CD8-positive, alpha-beta memory T cell (primary cell): Measurements from ENCODE around the gene TC2N. TPM values are rescaled to one million over a fixed set of nuclear protein-coding genes. Genes with fewer than 3 reads are reported as not detected.
A peak's percentile ranks its signal among the peaks of the same experiment; 100 is the strongest.

Source experiments
- CTCF ChIA-PET: fragments of 350-600 bp; sonication (Branson Sonifier 250); formaldehyde crosslinking; loops from one replicate; lab custom pipeline; 2021; ENCODE audit warnings: antibody characterized with exemption; lab: Charles Lee
- POLR2A ChIA-PET: fragments of 350-600 bp; sonication (Branson Sonifier 250); formaldehyde crosslinking; loops from one replicate; lab custom pipeline; 2021; ENCODE audit warnings: antibody characterized with exemption; lab: Charles Lee
- DNase-seq, 5 donors: peaks; one replicate each; pipeline versions ENCODE4 v3.0.0 to v3.0.0-alpha.2; 2020 to 2022; ENCODE audit warnings: mixed read lengths in 1 of 5
- H3K27ac ChIP-seq: one replicate; pipeline ENCODE4 v1.7.0; 2013; ENCODE audit warnings: low read depth, mild to moderate bottlenecking, low read length, moderate library complexity
- H3K27me3 ChIP-seq: 2 replicates; pipeline ENCODE4 v1.7.0; 2013; ENCODE audit warnings: low read length, mild to moderate bottlenecking; ENCODE audit not compliant: insufficient read depth, poor library complexity, severe bottlenecking
- H3K36me3 ChIP-seq: 2 replicates; pipeline ENCODE4 v1.7.0; 2013; ENCODE audit warnings: mild to moderate bottlenecking, low read length, moderate library complexity; ENCODE audit not compliant: insufficient read depth
- H3K4me1 ChIP-seq: 2 replicates; pipeline ENCODE4 v1.7.0; 2013; ENCODE audit warnings: mild to moderate bottlenecking, low read length, moderate library complexity; ENCODE audit not compliant: insufficient read depth
- H3K4me3 ChIP-seq: 2 replicates; pipeline ENCODE4 v1.7.0; 2013; ENCODE audit warnings: mild to moderate bottlenecking, low read length
- H3K9me3 ChIP-seq: 2 replicates; pipeline ENCODE4 v1.7.0; 2013; ENCODE audit warnings: mild to moderate bottlenecking, low read length
- H3K27ac Mint-ChIP-seq, 8 donors: one replicate each; pipeline ENCODE4 v1.8.0; 2020 to 2021; ENCODE audit warnings: mixed read lengths in 8 of 8, mild to moderate bottlenecking in 6 of 8, inconsistent platforms in 3 of 8, moderate library complexity in 3 of 8
- H3K27me3 Mint-ChIP-seq, 2 donors: one replicate each; pipeline ENCODE4 v1.8.0; 2020 to 2021; ENCODE audit warnings: mixed read lengths in 2 of 2, mild to moderate bottlenecking in 1 of 2, moderate library complexity in 1 of 2
- H3K36me3 Mint-ChIP-seq, 3 donors: one replicate each; pipeline ENCODE4 v1.8.0; 2020 to 2021; ENCODE audit warnings: mixed read lengths in 3 of 3, inconsistent platforms in 1 of 3, mild to moderate bottlenecking in 1 of 3
- H3K4me1 Mint-ChIP-seq, 3 donors: one replicate each; pipeline ENCODE4 v1.8.0; 2020 to 2021; ENCODE audit warnings: mixed read lengths in 3 of 3, inconsistent platforms in 1 of 3, mild to moderate bottlenecking in 1 of 3
- H3K4me3 Mint-ChIP-seq, 7 donors: one replicate each; pipeline ENCODE4 v1.8.0; 2020 to 2021; ENCODE audit warnings: mixed read lengths in 7 of 7, mild to moderate bottlenecking in 6 of 7, moderate library complexity in 4 of 7, inconsistent platforms in 2 of 7
- H3K9me3 Mint-ChIP-seq, 5 donors: one replicate each; pipeline ENCODE4 v1.8.0; 2020 to 2022; ENCODE audit warnings: mixed read lengths in 5 of 5, mild to moderate bottlenecking in 3 of 5, moderate library complexity in 2 of 5, inconsistent platforms in 1 of 5
- polyA plus RNA-seq: library from polyadenylated mRNA; unstranded; fragments of 300-500 nt; fragmentation: Illumina TruSeq; gene quantifications from one replicate; pipeline ENCODE4 v1.2.3, GENCODE V29; 2021
- total RNA-seq, 2 experiments: library from RNA; stranded (reverse); gene quantifications; one replicate each; pipeline ENCODE4 v1.2.3, GENCODE V29; 2021

Gene TC2N
- total and polyA plus RNA-seq, 3 experiments from 2014 or later, result 43.1 to 228 (median 45.2) TPM

GRCh38 chr14:91754185-91754584, 113.2 kb downstream of the TC2N start:
- DNase-seq, result no peak
- Mint-ChIP-seq H3K4me1 (peaks cover 0 to 3% (median 2%) of the 10 kb centered on the region in 3 donors), H3K27me3 (no peaks in the 10 kb centered on the region), H3K9me3 (peaks cover 0 to 4% (median 2%) of the 10 kb centered on the region in 5 donors), H3K27ac (peak overlapping the region in 1 of 8 donors; percentile 4), H3K36me3 (peaks cover 5 to 8% (median 7%) of the 10 kb centered on the region in 3 donors), H3K4me3 (no peak overlapping the region)
- Histone ChIP-seq H3K27me3 (no peaks in the 10 kb centered on the region), H3K9me3 (no peaks in the 10 kb centered on the region), H3K27ac (no peak overlapping the region), H3K4me1 (no peaks in the 10 kb centered on the region), H3K36me3 (no peaks in the 10 kb centered on the region), H3K4me3 (no peak overlapping the region)
- CTCF ChIA-PET, result no interaction called here
- POLR2A ChIA-PET, result no interaction called here

GRCh38 chr14:91753501-91754128, 113.7 kb downstream of the TC2N start:
- no peaks in the 10 kb centered on the region for H3K27me3 Mint-ChIP-seq
- H3K4me3 Mint-ChIP-seq, result no peak overlapping the region
- peaks cover 2 to 4% (median 2%) of the 10 kb centered on the region in 3 donors for H3K36me3 Mint-ChIP-seq
- no peaks in the 10 kb centered on the region for H3K9me3 Mint-ChIP-seq
- no peak for DNase-seq
- H3K9me3 ChIP-seq, result no peaks in the 10 kb centered on the region
- H3K4me1 Mint-ChIP-seq, result peaks cover 0 to 3% (median 2%) of the 10 kb centered on the region in 3 donors
- H3K36me3 ChIP-seq, result no peaks in the 10 kb centered on the region
- H3K4me3 ChIP-seq, result no peak overlapping the region
- H3K27me3 ChIP-seq, result no peaks in the 10 kb centered on the region
- no peaks in the 10 kb centered on the region for H3K4me1 ChIP-seq
- no peak overlapping the region for H3K27ac ChIP-seq
- peak overlapping the region in 1 of 8 donors; percentile 4 for H3K27ac Mint-ChIP-seq
- ChIA-PET CTCF (interaction anchor here (1.0 to 1.2 kb wide), 2 partner anchors 8 to 26 kb away, joined by 3 to 4 read pairs; no protein-coding TSS in a partner anchor), POLR2A (no interaction called here)

GRCh38 chr14:91752961-91753360, 114.4 kb downstream of the TC2N start:
- POLR2A ChIA-PET, result no interaction called here
- no peak overlapping the region for H3K27ac ChIP-seq
- H3K4me1 ChIP-seq, result no peaks in the 10 kb centered on the region
- no peaks in the 10 kb centered on the region for H3K27me3 ChIP-seq
- Mint-ChIP-seq H3K9me3 (no peaks in the 10 kb centered on the region), H3K27ac (no peak overlapping the region), H3K4me1 (peaks cover 0 to 2% (median 0%) of the 10 kb centered on the region in 3 donors), H3K4me3 (no peak overlapping the region), H3K36me3 (peaks cover 0 to 4% (median 0%) of the 10 kb centered on the region in 3 donors), H3K27me3 (no peaks in the 10 kb centered on the region)
- DNase-seq, result no peak
- CTCF ChIA-PET, result interaction anchor here (1.0 to 1.2 kb wide), 2 partner anchors 9 to 27 kb away, joined by 3 to 4 read pairs; no protein-coding TSS in a partner anchor
- no peaks in the 10 kb centered on the region for H3K36me3 ChIP-seq
- H3K9me3 ChIP-seq, result no peaks in the 10 kb centered on the region
- H3K4me3 ChIP-seq, result no peak overlapping the region

GRCh38 chr14:91751719-91752118, 115.6 kb downstream of the TC2N start:
- CTCF ChIA-PET, result no interaction called here
- POLR2A ChIA-PET, result no interaction called here
- peaks cover 0 to 2% (median 0%) of the 10 kb centered on the region in 3 donors for H3K36me3 Mint-ChIP-seq
- H3K27me3 Mint-ChIP-seq, result no peaks in the 10 kb centered on the region
- H3K4me3 Mint-ChIP-seq, result no peak overlapping the region
- Histone ChIP-seq H3K9me3 (no peaks in the 10 kb centered on the region), H3K4me1 (no peaks in the 10 kb centered on the region), H3K27me3 (no peaks in the 10 kb centered on the region), H3K36me3 (no peaks in the 10 kb centered on the region), H3K4me3 (no peak overlapping the region), H3K27ac (no peak overlapping the region)
- no peaks in the 10 kb centered on the region for H3K9me3 Mint-ChIP-seq
- no peak for DNase-seq
- no peak overlapping the region for H3K27ac Mint-ChIP-seq
- H3K4me1 Mint-ChIP-seq, result peaks cover 0 to 2% (median 0%) of the 10 kb centered on the region in 3 donors

- CTCF ChIA-PET, result no interaction called here
- peaks cover 0 to 2% (median 0%) of the 10 kb centered on the region in 3 donors for H3K4me1 Mint-ChIP-seq
- no peak overlapping the region for H3K27ac ChIP-seq
These were observed 116.6 kb downstream of the TC2N start for GRCh38 chr14:91750634-91751198.

GRCh38 chr14:91749868-91750267, 117.5 kb downstream of the TC2N start:
- no peak for DNase-seq
- no peaks in the 10 kb centered on the region for H3K9me3 Mint-ChIP-seq
- Histone ChIP-seq H3K9me3 (no peaks in the 10 kb centered on the region), H3K27ac (no peak overlapping the region), H3K27me3 (no peaks in the 10 kb centered on the region), H3K4me1 (no peaks in the 10 kb centered on the region), H3K36me3 (no peaks in the 10 kb centered on the region), H3K4me3 (no peak overlapping the region)
- POLR2A ChIA-PET, result no interaction called here
- no peak overlapping the region for H3K4me3 Mint-ChIP-seq
- no peak overlapping the region for H3K27ac Mint-ChIP-seq
- H3K4me1 Mint-ChIP-seq, result peaks cover 0 to 2% (median 0%) of the 10 kb centered on the region in 3 donors
- peaks cover 0 to 1% of the 10 kb centered on the region in 2 donors for H3K27me3 Mint-ChIP-seq
- peaks cover 0 to 2% (median 0%) of the 10 kb centered on the region in 3 donors for H3K36me3 Mint-ChIP-seq
- CTCF ChIA-PET, result no interaction called here

More at GRCh38 chr14:91750634-91751198, 116.6 kb downstream of the TC2N start:
- H3K9me3 ChIP-seq, result no peaks in the 10 kb centered on the region
- no peak overlapping the region for H3K4me3 Mint-ChIP-seq
- H3K36me3 ChIP-seq, result no peaks in the 10 kb centered on the region
- H3K27me3 ChIP-seq, result no peaks in the 10 kb centered on the region
- H3K9me3 Mint-ChIP-seq, result no peaks in the 10 kb centered on the region
- H3K4me1 ChIP-seq, result no peaks in the 10 kb centered on the region
- H3K27me3 Mint-ChIP-seq, result no peaks in the 10 kb centered on the region
- H3K27ac Mint-ChIP-seq, result no peak overlapping the region
- POLR2A ChIA-PET, result no interaction called here
- H3K4me3 ChIP-seq, result no peak overlapping the region
- no peak for DNase-seq
- H3K36me3 Mint-ChIP-seq, result peaks cover 0 to 2% (median 0%) of the 10 kb centered on the region in 3 donors

- peaks cover 0 to 2% (median 0%) of the 10 kb centered on the region in 3 donors for H3K4me1 Mint-ChIP-seq
- H3K27me3 Mint-ChIP-seq, result peaks cover 0 to 1% of the 10 kb centered on the region in 2 donors
- Histone ChIP-seq H3K4me3 (no peak overlapping the region), H3K4me1 (no peaks in the 10 kb centered on the region), H3K27me3 (no peaks in the 10 kb centered on the region), H3K36me3 (no peaks in the 10 kb centered on the region), H3K9me3 (no peaks in the 10 kb centered on the region), H3K27ac (no peak overlapping the region)
- no peak for DNase-seq
- ChIA-PET CTCF (no interaction called here), POLR2A (interaction anchor here (0.6 kb wide), 1 partner anchor 358 kb away, joined by 6 read pairs; the partner anchor contains the start of gene ATXN3)
- no peak overlapping the region for H3K27ac Mint-ChIP-seq
- no peak overlapping the region for H3K4me3 Mint-ChIP-seq
- peaks cover 0 to 2% (median 0%) of the 10 kb centered on the region in 3 donors for H3K36me3 Mint-ChIP-seq
- no peaks in the 10 kb centered on the region for H3K9me3 Mint-ChIP-seq
These were observed 119.3 kb downstream of the TC2N start for GRCh38 chr14:91748049-91748448.

GRCh38 chr14:91745344-91745743, 122.0 kb downstream of the TC2N start:
- H3K27ac Mint-ChIP-seq, result no peak overlapping the region
- no peak overlapping the region for H3K4me3 Mint-ChIP-seq
- no peak for DNase-seq
- POLR2A ChIA-PET, result no interaction called here
- H3K36me3 Mint-ChIP-seq, result peaks cover 0 to 2% (median 0%) of the 10 kb centered on the region in 3 donors
- no peak overlapping the region for H3K27ac ChIP-seq
- peaks cover 0 to 1% (median 0%) of the 10 kb centered on the region in 3 donors for H3K4me1 Mint-ChIP-seq
- CTCF ChIA-PET, result no interaction called here
- no peaks in the 10 kb centered on the region for H3K36me3 ChIP-seq
- H3K4me3 ChIP-seq, result no peak overlapping the region
- no peaks in the 10 kb centered on the region for H3K4me1 ChIP-seq
- H3K27me3 Mint-ChIP-seq, result peaks cover 0 to 1% of the 10 kb centered on the region in 2 donors
- H3K9me3 ChIP-seq, result no peaks in the 10 kb centered on the region
- no peaks in the 10 kb centered on the region for H3K27me3 ChIP-seq
- H3K9me3 Mint-ChIP-seq, result peaks cover 0 to 1% (median 0%) of the 10 kb centered on the region in 5 donors
